Activated CD8-positive, alpha-beta T cell treated with anti-CD3 and anti-CD28 coated beads for 36 hours (primary cell): ENCODE data around the gene DUSP16. TPM values are rescaled to one million over a fixed set of nuclear protein-coding genes. Genes with fewer than 3 reads are reported as not detected.

Experiments used
- ATAC-seq: fragments of 200-7000 bp; cut with Tn5 transposase; one replicate; pipeline ENCODE4 v1.10.0; 2021; ENCODE audit warnings: mild to moderate bottlenecking, moderate library complexity
- CTCF ChIA-PET: fragments of 350-600 bp; sonication (Branson Sonifier 250); formaldehyde crosslinking; loops from one replicate; lab custom pipeline; 2021; ENCODE audit warnings: antibody characterized with exemption; lab: Charles Lee
- POLR2A ChIA-PET: fragments of 350-600 bp; sonication (Branson Sonifier 250); formaldehyde crosslinking; loops from one replicate; lab custom pipeline; 2021; ENCODE audit warnings: antibody characterized with exemption; lab: Charles Lee
- DNase-seq: peaks from one replicate; pipeline ENCODE4 v3.0.0-alpha.2; 2020
- H3K27ac Mint-ChIP-seq: one replicate; pipeline ENCODE4 v1.8.0; 2021; ENCODE audit warnings: mild to moderate bottlenecking, mixed read lengths
- H3K27me3 Mint-ChIP-seq: one replicate; pipeline ENCODE4 v1.8.0; 2021; ENCODE audit warnings: mixed read lengths
- H3K36me3 Mint-ChIP-seq: one replicate; pipeline ENCODE4 v1.8.0; 2021; ENCODE audit warnings: low read depth, mixed read lengths
- H3K4me1 Mint-ChIP-seq: one replicate; pipeline ENCODE4 v1.8.0; 2021; ENCODE audit warnings: low read depth, mixed read lengths
- H3K4me3 Mint-ChIP-seq: one replicate; pipeline ENCODE4 v1.8.0; 2021; ENCODE audit warnings: mild to moderate bottlenecking, moderate library complexity, mixed read lengths
- H3K9me3 Mint-ChIP-seq: one replicate; pipeline ENCODE4 v1.8.0; 2021; ENCODE audit warnings: mixed read lengths
- CTCF ChIP-seq: fragments of 200-600 bp; IDR thresholded peaks from one replicate; pipeline ENCODE4 v1.8.0; 2022; ENCODE audit warnings: antibody characterized with exemption, mild to moderate bottlenecking
- intact Hi-C: fragments of 100-400 bp; cut with micrococcal nuclease; formaldehyde crosslinking; loops from one replicate; pipeline ENCODE4 v1.10.0; 2022
- total RNA-seq, 2 experiments: library from RNA; stranded (reverse); gene quantifications; one replicate each; pipeline ENCODE4 v1.2.3, GENCODE V29; 2021

Gene DUSP16
- total RNA-seq, 2 experiments from 2014 or later, result 28.2 to 30.2 TPM

DNA sequence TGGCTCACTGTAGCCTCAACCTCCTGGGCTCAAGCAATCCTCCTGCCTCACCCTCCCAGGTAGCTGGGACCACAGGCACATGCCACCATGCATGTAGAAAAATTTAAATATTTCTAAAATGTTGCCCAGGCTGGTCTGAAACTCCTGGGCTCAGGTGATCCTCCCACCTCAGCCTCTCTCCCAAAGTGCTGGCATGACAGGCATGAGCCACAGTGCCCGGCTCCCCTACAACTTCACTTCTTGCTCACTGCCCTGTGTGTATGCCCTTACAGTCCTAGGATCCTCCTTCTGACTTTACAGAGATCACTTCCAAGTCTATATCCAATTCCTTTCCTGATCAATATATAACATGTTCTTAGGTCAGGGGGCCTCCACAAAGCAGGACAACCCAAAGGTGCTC is 25.2 kb upstream of the DUSP16 start:
- no peak for DNase-seq
- intact Hi-C loops, result no loop called here
- ATAC-seq, result no peak
- Mint-ChIP-seq H3K27ac (no peak overlapping the region), H3K4me3 (no peak overlapping the region), H3K9me3 (no peaks in the 10 kb centered on the region), H3K36me3 (no peaks in the 10 kb centered on the region), H3K27me3 (peaks cover 1% of the 10 kb centered on the region), H3K4me1 (peaks cover 28% of the 10 kb centered on the region)
- ChIA-PET CTCF (interaction anchor here (1.2 kb wide), 1 partner anchor 11 kb away, joined by 3 read pairs; no protein-coding TSS in a partner anchor), POLR2A (no interaction called here)
- no peak for TF ChIP-seq CTCF

DNA sequence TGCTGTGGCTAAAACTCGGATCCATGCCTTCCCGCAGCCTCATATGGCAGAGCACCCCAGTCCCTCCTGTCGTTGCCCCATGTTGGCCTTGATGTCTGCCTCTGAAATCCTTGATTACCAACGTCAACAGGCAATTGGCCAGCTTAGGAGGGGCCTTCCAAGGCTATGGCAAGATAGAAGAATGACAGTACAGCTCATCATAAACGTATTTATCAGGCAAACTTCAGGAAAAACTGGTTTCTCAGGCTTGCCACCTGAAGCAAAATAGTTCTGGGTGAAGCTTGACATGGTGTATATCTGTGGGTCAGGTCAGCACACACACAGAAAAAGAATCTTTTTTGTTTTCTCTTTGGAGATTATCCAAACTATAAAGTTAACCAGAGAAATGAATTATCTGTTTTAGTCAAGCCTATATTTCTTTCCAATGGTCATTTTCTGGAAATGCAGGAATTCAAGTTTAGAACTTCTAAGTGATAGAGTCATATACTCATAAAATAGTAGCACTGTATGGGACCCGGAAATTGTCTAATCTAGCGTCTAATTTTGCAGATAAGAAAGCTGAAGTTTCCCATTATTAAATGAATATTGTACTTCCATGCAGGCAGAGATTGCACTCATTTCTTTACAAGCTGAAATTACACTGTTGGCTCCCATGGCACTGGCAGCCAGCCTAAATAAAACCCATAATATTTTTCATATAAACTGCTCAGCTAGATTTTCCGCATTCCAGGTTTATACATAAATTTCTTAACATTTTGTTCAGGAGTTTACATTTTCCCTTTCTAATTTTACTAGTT is 24.4 kb upstream of the DUSP16 start:
- Mint-ChIP-seq H3K27ac (no peak overlapping the region), H3K4me3 (no peak overlapping the region), H3K4me1 (peaks cover 36% of the 10 kb centered on the region), H3K9me3 (no peaks in the 10 kb centered on the region), H3K27me3 (peaks cover 1% of the 10 kb centered on the region), H3K36me3 (no peaks in the 10 kb centered on the region)
- ATAC-seq, result no peak
- TF ChIP-seq CTCF, result no peak
- intact Hi-C loops, result no loop called here
- CTCF ChIA-PET, result interaction anchor here (1.2 to 1.3 kb wide), 2 partner anchors 12 to 69 kb away, joined by 3 read pairs; no protein-coding TSS in a partner anchor
- POLR2A ChIA-PET, result interaction anchor here (0.6 kb wide), 1 partner anchor 14 kb away, joined by 3 read pairs; no protein-coding TSS in a partner anchor
- DNase-seq, result no peak

- H3K27me3 Mint-ChIP-seq, result peaks cover 1% of the 10 kb centered on the region
- no peak overlapping the region for H3K4me3 Mint-ChIP-seq
- ChIA-PET POLR2A (interaction anchor here (0.6 kb wide), 1 partner anchor 85 kb away, joined by 3 read pairs; no protein-coding TSS in a partner anchor), CTCF (interaction anchor here (1.0 kb wide), 1 partner anchor 76 kb away, joined by 3 read pairs; no protein-coding TSS in a partner anchor)
- H3K9me3 Mint-ChIP-seq, result no peaks in the 10 kb centered on the region
- no peaks in the 10 kb centered on the region for H3K36me3 Mint-ChIP-seq
- intact Hi-C loops, result no loop called here
- peaks cover 39% of the 10 kb centered on the region for H3K4me1 Mint-ChIP-seq
- H3K27ac Mint-ChIP-seq, result no peak overlapping the region
- no peak for DNase-seq
- ATAC-seq, result no peak
- no peak for TF ChIP-seq CTCF
Observed at GRCh38 chr12:12585115-12585863, 22.6 kb upstream of the DUSP16 start.

GRCh38 chr12:12583510-12584178 is 21.0 kb upstream of the DUSP16 start:
- intact Hi-C loops, result no loop called here
- Mint-ChIP-seq H3K36me3 (no peaks in the 10 kb centered on the region), H3K4me1 (peaks cover 36% of the 10 kb centered on the region), H3K27ac (peak overlapping the region; percentile 82), H3K9me3 (no peaks in the 10 kb centered on the region), H3K4me3 (no peak overlapping the region), H3K27me3 (peaks cover 1% of the 10 kb centered on the region)
- ChIA-PET POLR2A (interaction anchor here (1.0 kb wide), 1 partner anchor 9 kb away, joined by 3 read pairs; no protein-coding TSS in a partner anchor), CTCF (interaction anchor here (1.4 kb wide), 1 partner anchor 19 kb away, joined by 4 read pairs; no protein-coding TSS in a partner anchor)
- TF ChIP-seq CTCF, result no peak
- ATAC-seq (peak; percentile 6), DNase-seq (no peak)
